PFSK-1 (cell line): Measurements from ENCODE around the gene DPP9.
A peak's percentile ranks its signal among the peaks of the same experiment; 100 is the strongest.

Source experiments
- FOXP2 ChIP-seq: optimal IDR thresholded peaks from 2 replicates; pipeline ENCODE3; 2011; ENCODE audit warnings: borderline replicate concordance, control low read depth, inconsistent platforms; ENCODE audit not compliant: insufficient read depth; ENCODE audit errors: extremely low read length, extremely low read depth
- POLR2AphosphoS5 ChIP-seq: IDR thresholded peaks from 2 replicates; pipeline ENCODE4 v1.6.1; 2012; ENCODE audit warnings: low read depth, mild to moderate bottlenecking, control low read depth, low read length, moderate library complexity
- REST ChIP-seq, 2 experiments: IDR thresholded peaks; 2 replicates each; pipeline versions ENCODE4 v1.6.1 to v1.8.0; 2011 to 2012; ENCODE audit warnings: low read depth in 2 of 2, low read length in 2 of 2, control low read depth in 1 of 2, inconsistent platforms in 1 of 2, mild to moderate bottlenecking in 1 of 2, moderate library complexity in 1 of 2; ENCODE audit not compliant: insufficient read depth in 1 of 2
- SIN3A ChIP-seq: IDR thresholded peaks from 2 replicates; pipeline ENCODE4 v1.6.1; 2012; ENCODE audit warnings: mild to moderate bottlenecking, low read length, moderate library complexity, borderline replicate concordance; ENCODE audit not compliant: insufficient read depth
- TAF1 ChIP-seq: IDR thresholded peaks from 2 replicates; pipeline ENCODE4 v1.6.1; 2012; ENCODE audit warnings: low read length, control low read depth, borderline replicate concordance; ENCODE audit not compliant: insufficient read depth

Gene DPP9

GRCh38 chr19:4764393-4764660 is 40.7 kb upstream of the DPP9 start:
- no peak for TF ChIP-seq SIN3A
- no peak for TF ChIP-seq POLR2AphosphoS5
- TF ChIP-seq TAF1, result no peak
- no peak for TF ChIP-seq REST (IDR thresholded peaks at IDR 0.05; ENCODE audit: insufficient read depth in 1 of 2, low read depth in 2 of 2, low read length in 2 of 2)
- no peak for TF ChIP-seq FOXP2

- TF ChIP-seq TAF1, result no peak
- TF ChIP-seq SIN3A, result no peak
- no peak for TF ChIP-seq REST (IDR thresholded peaks at IDR 0.05; ENCODE audit: insufficient read depth in 1 of 2, low read depth in 2 of 2, low read length in 2 of 2)
- TF ChIP-seq FOXP2, result no peak
- TF ChIP-seq POLR2AphosphoS5, result no peak
Measured at GRCh38 chr19:4763021-4763420, 39.4 kb upstream of the DPP9 start.

GRCh38 chr19:4760285-4760650 is 36.6 kb upstream of the DPP9 start:
- TF ChIP-seq TAF1, result no peak
- TF ChIP-seq REST (IDR thresholded peaks at IDR 0.05; ENCODE audit: insufficient read depth in 1 of 2, low read depth in 2 of 2, low read length in 2 of 2), result no peak

GRCh38 chr19:4759388-4760284 is 36.0 kb upstream of the DPP9 start:
- TF ChIP-seq FOXP2 (peak; percentile 68), REST (IDR thresholded peaks at IDR 0.05; ENCODE audit: insufficient read depth in 1 of 2, low read depth in 2 of 2, low read length in 2 of 2) (peak; percentile 15 to 79; a peak in 2 of 4 replicates), POLR2AphosphoS5 (no peak), SIN3A (peak; percentile 89; the same call in 1 of the 2 replicates)

GRCh38 chr19:4758659-4759058 is 35.0 kb upstream of the DPP9 start:
- TF ChIP-seq SIN3A, result no peak
- TF ChIP-seq POLR2AphosphoS5, result no peak
- no peak for TF ChIP-seq TAF1
- TF ChIP-seq FOXP2, result no peak
